AG04449 (cell line): ENCODE data around the gene RPUSD1.
A peak's percentile ranks its signal among the peaks of the same experiment; 100 is the strongest.

Experiments
- CTCF ChIA-PET: fragments of 350-600 bp; formaldehyde crosslinking; extraction: SDS; loops from one replicate; lab custom pipeline; 2021; ENCODE audit warnings: antibody characterized with exemption; lab: Yijun Ruan, JAX
- POLR2A ChIA-PET: fragments of 400-600, 350-600 bp; formaldehyde crosslinking; extraction: SDS; loops from one replicate; lab custom pipeline; 2020; ENCODE audit warnings: antibody characterized with exemption, inconsistent platforms; lab: Yijun Ruan, JAX
- DNase-seq: peaks from one replicate; pipeline ENCODE4 v3.0.0-alpha.2; 2010; ENCODE audit warnings: low read depth, low spot score
- H3K4me3 ChIP-seq: 2 replicates; pipeline ENCODE4 v1.5.1; 2011; ENCODE audit warnings: low read depth, mild to moderate bottlenecking, control low read depth, low read length
- CTCF ChIP-seq: IDR thresholded peaks from one replicate; pipeline ENCODE4 v1.5.1; 2011; ENCODE audit warnings: mild to moderate bottlenecking, moderate library complexity, low read length, control low read depth, inconsistent platforms; ENCODE audit not compliant: insufficient read depth; ENCODE audit errors: missing control alignments

RPUSD1 gene

GRCh38 chr16:789191-789850, 1.1 kb upstream of the RPUSD1 start:
- TF ChIP-seq CTCF, result no peak
- ChIA-PET CTCF (interaction anchor here (1.1 to 7.7 kb wide), 3 partner anchors 76 to 268 kb away, joined by 3 to 210 read pairs (median 6); partner anchors contain the start of gene METRN), POLR2A (interaction anchor here (1.3 kb wide), 1 partner anchor 70 kb away, joined by 3 read pairs; no protein-coding TSS in a partner anchor)
- no peak for DNase-seq
- H3K4me3 ChIP-seq, result peak overlapping the region; percentile 86

- DNase-seq, result peak; percentile 4
- CTCF ChIA-PET, result interaction anchor here (0.9 to 7.7 kb wide), 4 partner anchors 76 to 269 kb away, joined by 3 to 210 read pairs (median 4); partner anchors contain the start of gene METRN
- peak within 1 kb of the TSS; percentile 88 for H3K4me3 ChIP-seq
- POLR2A ChIA-PET, result interaction anchor here (0.7 to 1.3 kb wide), 2 partner anchors 60 to 69 kb away, joined by 3 read pairs; no protein-coding TSS in a partner anchor
- no peak for TF ChIP-seq CTCF
Measured at GRCh38 chr16:788399-789126, 382 bp upstream of the RPUSD1 start, which contains the start of gene CHTF18. TSS of gene CHTF18 (plus strand) at chr16:788620. CDS start at chr16:788685, 65 bp downstream.

- ChIA-PET POLR2A (no interaction called here), CTCF (interaction anchor here (0.9 to 7.7 kb wide), 4 partner anchors 37 to 270 kb away, joined by 3 to 210 read pairs (median 14); partner anchors contain the start of genes ANTKMT and METRN)
- TF ChIP-seq CTCF, result no peak
- no peak for DNase-seq
- peak overlapping the region; percentile 88 for H3K4me3 ChIP-seq
Measured at GRCh38 chr16:787321-787966, 737 bp downstream of the RPUSD1 start.

- CTCF ChIA-PET, result interaction anchor here (0.8 to 7.7 kb wide), 22 partner anchors 9 to 209 kb away, joined by 3 to 210 read pairs (median 4); partner anchors contain the start of genes ANTKMT, CIAO3, METRN and MSLN
- POLR2A ChIA-PET, result no interaction called here
- peak; percentile 66 for TF ChIP-seq CTCF
- DNase-seq, result no peak
- H3K4me3 ChIP-seq, result no peak overlapping the region
Measured at GRCh38 chr16:785563-786535, 2.3 kb downstream of the RPUSD1 start.

- POLR2A ChIA-PET, result interaction anchor here (1.2 kb wide), 1 partner anchor 70 kb away, joined by 3 read pairs; the partner anchor contains the start of gene METRN
Measured at GRCh38 chr16:784431-784830, 3.8 kb downstream of the RPUSD1 start.

More at GRCh38 chr16:784431-784830, 3.8 kb downstream of the RPUSD1 start:
- DNase-seq, result no peak
- TF ChIP-seq CTCF, result no peak
- H3K4me3 ChIP-seq, result no peak overlapping the region
- CTCF ChIA-PET, result interaction anchor here (0.8 to 7.7 kb wide), 13 partner anchors 8 to 208 kb away, joined by 3 to 210 read pairs (median 7); partner anchors contain the start of genes ANTKMT, CIAO3, METRN and MSLN
